Measurements from ENCODE around the gene CLN6.

- TF ChIP-seq EZH2phosphoT487 (IDR thresholded peaks at IDR 0.05; ENCODE audit: borderline replicate concordance), result no peak
- no peak for TF ChIP-seq CTCF (conservative IDR thresholded peaks at IDR 0.05; ENCODE audit: low read length)
These were observed 1.7 kb upstream of the CLN6 start for GRCh38 chr15:68231102-68231818.
